Loucy (cell line): Measurements from ENCODE around the gene FAM13C.

Experiments
- H2AFZ ChIP-seq: fragments of 200-600 bp; sonication (generic); 2 replicates; pipeline ENCODE4 v1.6.0; 2016; ENCODE audit warnings: antibody characterized with exemption, mild to moderate bottlenecking, low read length, moderate library complexity
- H3F3A ChIP-seq: fragments of 200-600 bp; 2 replicates; pipeline ENCODE4 v1.6.0; 2016; ENCODE audit warnings: antibody characterized with exemption, low read depth, mild to moderate bottlenecking
- H3K27me3 ChIP-seq: fragments of 200-600 bp; sonication (generic); 2 replicates; pipeline ENCODE4 v1.6.1; 2014; ENCODE audit warnings: low read length, mild to moderate bottlenecking; ENCODE audit not compliant: insufficient read depth, poor library complexity, severe bottlenecking
- H3K36me3 ChIP-seq: fragments of 200-600 bp; sonication (generic); 2 replicates; pipeline ENCODE4 v1.6.1; 2016; ENCODE audit warnings: low read length; ENCODE audit not compliant: insufficient read depth
- H3K4me1 ChIP-seq: fragments of 200-600 bp; sonication (generic); 2 replicates; pipeline ENCODE4 v1.5.1; 2014; ENCODE audit warnings: low read length, mild to moderate bottlenecking; ENCODE audit not compliant: insufficient read depth, poor library complexity, severe bottlenecking
- H3K4me2 ChIP-seq: fragments of 200-600 bp; sonication (generic); 2 replicates; pipeline ENCODE4 v1.6.0; 2014; ENCODE audit warnings: antibody characterized with exemption, low read length, low read depth, mild to moderate bottlenecking; ENCODE audit not compliant: poor library complexity, severe bottlenecking
- H3K4me3 ChIP-seq: fragments of 200-600 bp; sonication (generic); 2 replicates; pipeline ENCODE4 v1.5.1; 2014; ENCODE audit warnings: low read length, mild to moderate bottlenecking, mixed read lengths; ENCODE audit not compliant: poor library complexity, severe bottlenecking
- H3K79me2 ChIP-seq: fragments of 200-600 bp; sonication (generic); 2 replicates; pipeline ENCODE4 v1.6.1; 2014; ENCODE audit warnings: low read length; ENCODE audit not compliant: insufficient read depth
- H3K9ac ChIP-seq: fragments of 200-600 bp; sonication (generic); 2 replicates; pipeline ENCODE4 v1.6.0; 2014; ENCODE audit warnings: mild to moderate bottlenecking, low read depth, low read length, moderate library complexity; ENCODE audit not compliant: poor library complexity, severe bottlenecking
- H3K9me2 ChIP-seq: fragments of 200-600 bp; sonication (generic); replicated peaks from 2 replicates; pipeline ENCODE4 v1.6.1; 2016; ENCODE audit warnings: low read depth, low read length, mixed read lengths
- H3K9me3 ChIP-seq: fragments of 200-600 bp; sonication (generic); 2 replicates; pipeline ENCODE4 v1.6.1; 2014; ENCODE audit warnings: mild to moderate bottlenecking, antibody characterized with exemption, low read length, low read depth; ENCODE audit not compliant: insufficient read depth
- H4K20me1 ChIP-seq: fragments of 200-600 bp; sonication (generic); 2 replicates; pipeline ENCODE4 v1.6.0; 2014; ENCODE audit warnings: antibody characterized with exemption, low read length, mild to moderate bottlenecking; ENCODE audit not compliant: insufficient read depth, poor library complexity, severe bottlenecking
- CTCF ChIP-seq: fragments of 200-600 bp; sonication (generic); conservative IDR thresholded peaks from 2 replicates; pipeline ENCODE4 v1.5.1; 2014; ENCODE audit warnings: mild to moderate bottlenecking, antibody characterized with exemption, low read length
- EZH2phosphoT487 ChIP-seq: fragments of 200-600 bp; IDR thresholded peaks from 2 replicates; pipeline ENCODE4 v1.6.1; 2018; ENCODE audit warnings: antibody characterized with exemption, mild to moderate bottlenecking, moderate library complexity, borderline replicate concordance

FAM13C gene

GRCh38 chr10:59283456-59284091, 78.8 kb downstream of the FAM13C start:
- Histone ChIP-seq H2AFZ (no peak overlapping the region), H3K4me1 (no peaks in the 10 kb centered on the region), H3K36me3 (no peaks in the 10 kb centered on the region), H3K9me3 (no peaks in the 10 kb centered on the region), H3K9ac (no peak overlapping the region), H3F3A (no peaks in the 10 kb centered on the region), H3K4me3 (no peak overlapping the region), H3K79me2 (no peaks in the 10 kb centered on the region), H3K4me2 (no peak overlapping the region), H3K9me2 (no peaks in the 10 kb centered on the region), H4K20me1 (no peaks in the 10 kb centered on the region), H3K27me3 (no peaks in the 10 kb centered on the region)
- TF ChIP-seq EZH2phosphoT487 (no peak), CTCF (no peak)

- Histone ChIP-seq H3K9me3 (no peaks in the 10 kb centered on the region), H3K9me2 (no peaks in the 10 kb centered on the region), H2AFZ (no peak overlapping the region), H3K36me3 (no peaks in the 10 kb centered on the region), H3K4me1 (no peaks in the 10 kb centered on the region), H3K79me2 (no peaks in the 10 kb centered on the region), H3K4me2 (no peak overlapping the region), H3F3A (no peaks in the 10 kb centered on the region), H3K27me3 (no peaks in the 10 kb centered on the region), H4K20me1 (no peaks in the 10 kb centered on the region), H3K4me3 (no peak overlapping the region), H3K9ac (no peak overlapping the region)
- TF ChIP-seq EZH2phosphoT487: no peak
- TF ChIP-seq CTCF: no peak
These were observed 80.5 kb downstream of the FAM13C start for GRCh38 chr10:59281861-59282260.

- no peaks in the 10 kb centered on the region for H3K27me3 ChIP-seq
- H3K4me2 ChIP-seq: no peak overlapping the region
These were observed 82.3 kb downstream of the FAM13C start for GRCh38 chr10:59279991-59280505.

More at GRCh38 chr10:59279991-59280505, 82.3 kb downstream of the FAM13C start:
- TF ChIP-seq CTCF (no peak), EZH2phosphoT487 (no peak)
- H3K9ac ChIP-seq: no peak overlapping the region
- no peaks in the 10 kb centered on the region for H3K4me1 ChIP-seq
- H3K36me3 ChIP-seq: no peaks in the 10 kb centered on the region
- no peaks in the 10 kb centered on the region for H3F3A ChIP-seq
- no peaks in the 10 kb centered on the region for H4K20me1 ChIP-seq
- no peaks in the 10 kb centered on the region for H3K9me2 ChIP-seq
- no peaks in the 10 kb centered on the region for H3K79me2 ChIP-seq
- H3K9me3 ChIP-seq: no peaks in the 10 kb centered on the region
- H2AFZ ChIP-seq: no peak overlapping the region
- H3K4me3 ChIP-seq: no peak overlapping the region
